Keratinocyte (primary cell): Measurements from ENCODE around the gene BLACAT1. TPM values are rescaled to one million over a fixed set of nuclear protein-coding genes. Genes with fewer than 3 reads are reported as not detected.
A peak's percentile ranks its signal among the peaks of the same experiment; 100 is the strongest.
"Not testable (repeated sequence)": the region's sequence is repeated elsewhere in the genome, so short reads cannot be mapped to it uniquely, and the experiment has no call there.

Experiments
- DNase-seq: peaks from one replicate; pipeline ENCODE4 v3.0.0-alpha.2; 2011; ENCODE audit warnings: low read depth, missing footprints, low spot score
- FAIRE-seq: peaks from 2 replicates; lab custom pipeline; 2011; peaks lifted over from hg19 to GRCh38; lab: Jason Lieb, UNC
- H2AFZ ChIP-seq: 2 replicates; pipeline ENCODE4 v1.6.0; 2012; ENCODE audit warnings: low read length, control low read depth, inconsistent platforms; ENCODE audit not compliant: control insufficient read depth
- H3K27ac ChIP-seq: 2 replicates; pipeline ENCODE4 v1.5.1; 2011; ENCODE audit warnings: low read length; ENCODE audit not compliant: control insufficient read depth, insufficient read depth
- H3K27me3 ChIP-seq: 3 replicates; pipeline ENCODE4 v1.6.0; 2011; ENCODE audit warnings: low read length; ENCODE audit not compliant: control insufficient read depth, insufficient read depth; ENCODE audit errors: extremely low read depth
- H3K36me3 ChIP-seq, 2 experiments: 2 replicates in 1 of 2; 3 replicates in 1 of 2; pipeline ENCODE4 v1.5.1; 2011; ENCODE audit warnings: low read length in 2 of 2, mild to moderate bottlenecking in 1 of 2; ENCODE audit not compliant: control insufficient read depth in 2 of 2, insufficient read depth in 2 of 2; ENCODE audit errors: extremely low read depth in 1 of 2
- H3K4me1 ChIP-seq: 3 replicates; pipeline ENCODE4 v1.5.1; 2011; ENCODE audit warnings: low read length; ENCODE audit not compliant: control insufficient read depth, insufficient read depth; ENCODE audit errors: extremely low read depth
- H3K4me2 ChIP-seq: 3 replicates; pipeline ENCODE4 v1.6.0; 2011; ENCODE audit warnings: low read depth, low read length; ENCODE audit not compliant: control insufficient read depth, insufficient read depth; ENCODE audit errors: extremely low read depth
- H3K4me3 ChIP-seq, 3 experiments: fragments of 200-600 bp in 1 of 3; sonication (generic) in 1 of 3; 2 replicates in 2 of 3; 3 replicates in 1 of 3; pipeline ENCODE4 v1.5.1; 2011 to 2016; ENCODE audit warnings: low read length in 3 of 3, mild to moderate bottlenecking in 3 of 3, control low read depth in 2 of 3, inconsistent platforms in 1 of 3, low read depth in 1 of 3, mixed read lengths in 1 of 3, mixed run types in 1 of 3, moderate library complexity in 1 of 3; ENCODE audit not compliant: control insufficient read depth in 2 of 3, insufficient read depth in 2 of 3; ENCODE audit errors: extremely low read depth in 1 of 3
- H3K79me2 ChIP-seq: 2 replicates; pipeline ENCODE4 v1.6.0; 2012; ENCODE audit warnings: low read length; ENCODE audit not compliant: control insufficient read depth, insufficient read depth
- H3K9ac ChIP-seq: 3 replicates; pipeline ENCODE4 v1.6.0; 2011; ENCODE audit warnings: low read length; ENCODE audit not compliant: control insufficient read depth, insufficient read depth; ENCODE audit errors: extremely low read depth
- H3K9me1 ChIP-seq: 3 replicates; pipeline ENCODE4 v1.6.0; 2011; ENCODE audit warnings: low read length; ENCODE audit not compliant: control insufficient read depth, insufficient read depth; ENCODE audit errors: extremely low read depth
- H3K9me3 ChIP-seq: 2 replicates; pipeline ENCODE4 v1.5.1; 2012; ENCODE audit warnings: low read depth, low read length; ENCODE audit not compliant: control insufficient read depth
- H4K20me1 ChIP-seq: 3 replicates; pipeline ENCODE4 v1.6.0; 2011; ENCODE audit warnings: low read length; ENCODE audit not compliant: control insufficient read depth, insufficient read depth; ENCODE audit errors: extremely low read depth
- CTCF ChIP-seq, 3 experiments: IDR thresholded peaks in 1 of 3; conservative IDR thresholded peaks in 1 of 3; optimal IDR thresholded peaks in 1 of 3; 2 replicates in 2 of 3; 3 replicates in 1 of 3; pipeline versions ENCODE3 to v1.5.1; 2011; ENCODE audit warnings: low read length in 3 of 3, mild to moderate bottlenecking in 3 of 3, moderate library complexity in 2 of 3, control low read depth in 1 of 3, inconsistent platforms in 1 of 3; ENCODE audit not compliant: insufficient read depth in 2 of 3; ENCODE audit errors: extremely low read depth in 1 of 3
- EZH2 ChIP-seq: IDR thresholded peaks from one replicate; pipeline ENCODE4 v1.6.1; 2012; ENCODE audit warnings: inconsistent platforms, mild to moderate bottlenecking, low read length, moderate library complexity
- dilution Hi-C: fragments of 300-500 bp; cut with MboI; formaldehyde crosslinking; loops from one replicate; pipeline ENCODE4 v1.7.0; 2020; ENCODE audit warnings: low sequenced_read_pairs; ENCODE audit not compliant: extremely low pct_ligation_motif_present
- polyA plus RNA-seq, 5 experiments: library from polyadenylated mRNA; depleted of rRNA in 3 of 5; stranded (reverse) in 3 of 5; stranded (forward) in 1 of 5; unstranded in 1 of 5; fragments of >200 nt; gene quantifications; 1 replicate in 1 of 5; 2 replicates in 3 of 5; 3 replicates in 1 of 5; pipeline versions ENCODE4 v1.2.1 to v1.2.3, GENCODE V29; 2011 to 2012; ENCODE audit warnings: missing spikeins in 2 of 5, low read depth in 1 of 5, low replicate concordance in 1 of 5

Gene BLACAT1
- polyA plus RNA-seq, 1 donor (not counting 4 experiments of a cell fraction or from before 2014, with no cell fraction given): 4.0 TPM

- Histone ChIP-seq H3K9me1 (no peaks in the 10 kb centered on the region), H2AFZ (no peak overlapping the region), H3K9me3 (no peaks in the 10 kb centered on the region), H3K36me3 (no peaks in the 10 kb centered on the region), H3K9ac (no peak overlapping the region), H3K27ac (peak overlapping the region; percentile 45), H4K20me1 (no peaks in the 10 kb centered on the region), H3K4me1 (peaks cover 29% of the 10 kb centered on the region), H3K4me2 (peak overlapping the region; percentile 68), H3K79me2 (no peaks in the 10 kb centered on the region), H3K27me3 (peaks cover 17% of the 10 kb centered on the region), H3K4me3 (peak overlapping the region in 1 of 3 experiments; percentile 26)
- TF ChIP-seq EZH2 (no peak), CTCF (optimal IDR thresholded peaks at IDR 0.05 in 1 of 3, IDR thresholded peaks at IDR 0.05 in 1 of 3, conservative IDR thresholded peaks at IDR 0.05 in 1 of 3; ENCODE audit: extremely low read depth in 1 of 3, insufficient read depth in 2 of 3, low read length in 3 of 3) (no peak)
- dilution Hi-C loops: no loop called here
- peak; percentile 23 for FAIRE-seq
- no peak for DNase-seq
Measured at GRCh38 chr1:205481218-205481617, 25.4 kb upstream of the BLACAT1 start.

- peaks cover 17% of the 10 kb centered on the region for H3K27me3 ChIP-seq
- H3K9me3 ChIP-seq: no peaks in the 10 kb centered on the region
- no peaks in the 10 kb centered on the region for H3K79me2 ChIP-seq
- no peak for TF ChIP-seq EZH2
- no peaks in the 10 kb centered on the region for H4K20me1 ChIP-seq
- dilution Hi-C loops: no loop called here
- H3K9ac ChIP-seq: no peak overlapping the region
- H3K27ac ChIP-seq: no peak overlapping the region
- no peak overlapping the region for H2AFZ ChIP-seq
- no peaks in the 10 kb centered on the region for H3K9me1 ChIP-seq
- no peak overlapping the region for H3K4me3 ChIP-seq
- FAIRE-seq (no peak), DNase-seq (no peak)
- no peak overlapping the region for H3K4me2 ChIP-seq
- H3K36me3 ChIP-seq: no peaks in the 10 kb centered on the region
- H3K4me1 ChIP-seq: peaks cover 29% of the 10 kb centered on the region
Measured at GRCh38 chr1:205480349-205480985, 24.6 kb upstream of the BLACAT1 start.

- H3K9ac ChIP-seq, H3K4me2 ChIP-seq, H3K9me3 ChIP-seq, dilution Hi-C loops, H3K36me3 ChIP-seq, H3K79me2 ChIP-seq, H4K20me1 ChIP-seq, DNase-seq, FAIRE-seq, H3K9me1 ChIP-seq, H3K4me3 ChIP-seq, H2AFZ ChIP-seq, H3K27ac ChIP-seq: not testable (repeated sequence)
- H3K27me3 ChIP-seq: peaks cover 16% of the 10 kb centered on the region
- peaks cover 29% of the 10 kb centered on the region for H3K4me1 ChIP-seq
Measured at GRCh38 chr1:205478985-205479384, 23.1 kb upstream of the BLACAT1 start.
